Gastrocnemius medialis (tissue), 4 donors: ENCODE data around the gene PPARA. TPM values are rescaled to one million over a fixed set of nuclear protein-coding genes. Genes with fewer than 3 reads are reported as not detected.

ENCODE experiments used
- ATAC-seq, 2 donors: fragments of 150-250 bp; one replicate each; pipeline ENCODE4 v1.9.1; 2016
- DNase-seq, 2 donors: peaks; one replicate each; pipeline ENCODE4 v3.0.0-alpha.2; 2019
- H3K27ac ChIP-seq, 4 donors: fragments of 200-600 bp; sonication (generic); 1 replicate in 1 of 4; 2 replicates in 3 of 4; pipeline ENCODE4 v1.5.1; 2016 to 2018; ENCODE audit warnings: mild to moderate bottlenecking in 2 of 4, moderate library complexity in 1 of 4
- H3K27me3 ChIP-seq, 3 donors: fragments of 200-600 bp; sonication (generic) in 2 of 3; 1 replicate in 1 of 3; 2 replicates in 2 of 3; pipeline versions ENCODE4 v1.5.1 to v1.6.0; 2016 to 2019; ENCODE audit warnings: mild to moderate bottlenecking in 1 of 3, moderate library complexity in 1 of 3
- H3K36me3 ChIP-seq, 2 donors: fragments of 200-600 bp; sonication (generic) in 1 of 2; one replicate each; pipeline ENCODE4 v1.5.1; 2017 to 2018
- H3K4me1 ChIP-seq, 2 donors: fragments of 200-600 bp; sonication (generic) in 1 of 2; one replicate each; pipeline ENCODE4 v1.5.1; 2016 to 2017; ENCODE audit warnings: mild to moderate bottlenecking in 2 of 2
- H3K4me3 ChIP-seq, 4 donors: fragments of 200-600 bp; sonication (generic) in 3 of 4; 1 replicate in 1 of 4; 2 replicates in 3 of 4; pipeline ENCODE4 v1.5.1; 2016 to 2019; ENCODE audit warnings: mild to moderate bottlenecking in 2 of 4
- H3K9me3 ChIP-seq, 3 donors: fragments of 200-600 bp; sonication (generic) in 2 of 3; 1 replicate in 1 of 3; 2 replicates in 2 of 3; pipeline ENCODE4 v1.5.1; 2016 to 2019
- POLR2A ChIP-seq, 2 donors: fragments of 450-650 bp; IDR thresholded peaks; one replicate each; pipeline ENCODE4 v1.6.1; 2017; ENCODE audit warnings: antibody characterized with exemption in 2 of 2, mild to moderate bottlenecking in 2 of 2, moderate library complexity in 2 of 2
- in situ Hi-C, 4 donors: fragments of 200-750 bp; cut with MboI; loops; one replicate each; pipeline versions ENCODE4 v1.15.0 to v1.8.0; 2017; ENCODE audit warnings: low sequenced_read_pairs in 4 of 4
- intact Hi-C: fragments of 100-400 bp; cut with DNase I; formaldehyde crosslinking; loops from one replicate; pipeline ENCODE4 v1.15.1; 2023; ENCODE audit warnings: low total_unique reads
- total RNA-seq, 4 donors: library from RNA; depleted of rRNA; stranded (reverse); fragments of >200 nt; gene quantifications; one replicate each; pipeline versions ENCODE4 v1.1.0 to v1.2.3, GENCODE V29; 2016
- TF ChIP-seq, protein P1 (sequence below), 5 experiments: fragments of 450-650 bp in 3 of 5; fragments of 200-600 bp in 2 of 5; sonication (generic) in 2 of 5; IDR thresholded peaks in 4 of 5; conservative IDR thresholded peaks in 1 of 5; 1 replicate in 4 of 5; 2 replicates in 1 of 5; pipeline ENCODE4 v1.5.1; 2016 to 2019; ENCODE audit warnings: antibody characterized with exemption in 5 of 5, mild to moderate bottlenecking in 3 of 5, moderate library complexity in 3 of 5

Gene PPARA
- total RNA-seq, 4 donors from 2014 or later, result 29.6 to 74.8 (median 57.9) TPM

DNA sequence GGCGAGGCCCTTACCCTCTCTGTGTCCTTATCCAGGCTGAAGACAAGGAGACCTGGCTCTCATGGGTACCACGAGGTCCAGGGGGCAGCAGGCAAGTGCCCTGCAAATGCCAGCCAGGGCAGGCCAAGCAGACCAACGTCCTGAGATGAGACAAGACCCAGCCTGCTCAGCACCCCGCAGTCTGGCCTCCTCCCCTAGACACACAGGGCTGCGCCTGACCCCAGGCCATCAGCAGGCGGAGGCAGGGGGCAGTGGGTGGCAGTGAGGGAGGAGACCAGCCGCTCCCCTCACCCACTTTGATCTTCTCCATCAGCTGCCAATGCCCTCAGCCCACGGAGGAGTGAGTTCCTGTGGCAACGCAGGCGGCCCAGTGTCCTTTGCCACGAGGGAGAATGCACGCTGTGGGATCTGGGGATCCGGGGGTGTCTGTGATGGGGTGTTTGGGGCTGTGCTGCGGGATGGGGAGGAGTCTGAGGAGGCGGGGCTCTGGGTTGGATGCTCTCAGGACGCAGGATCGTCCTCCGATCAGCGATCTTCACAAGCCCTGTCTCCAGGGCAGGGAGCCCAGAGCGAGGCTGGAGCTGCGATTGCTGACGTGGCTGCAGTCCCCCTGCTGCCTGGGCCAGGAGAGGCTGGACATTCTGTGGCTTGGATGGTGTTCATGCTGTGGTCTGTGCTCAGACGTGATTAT is 30.5 kb upstream of the PPARA start:
- intact Hi-C loops, result loop anchor here (10.0 kb wide), 1 partner anchor 425 kb away; no protein-coding TSS in a partner anchor
- Histone ChIP-seq H3K4me3 (no peak overlapping the region), H3K27ac (peak overlapping the region in 1 of 4 donors; percentile 27), H3K4me1 (peaks cover 16 to 18% of the 10 kb centered on the region in 2 donors), H3K9me3 (no peaks in the 10 kb centered on the region), H3K27me3 (no peaks in the 10 kb centered on the region), H3K36me3 (no peaks in the 10 kb centered on the region)
- in situ Hi-C loops, result loop anchor here (5.0 to 10.0 kb wide), 5 partner anchors 103 to 195 kb away; no protein-coding TSS in a partner anchor
- ATAC-seq (no peak), DNase-seq (no peak)
- TF ChIP-seq POLR2A (IDR thresholded peaks at IDR 0.05), result no peak
- TF ChIP-seq, protein P1, sequence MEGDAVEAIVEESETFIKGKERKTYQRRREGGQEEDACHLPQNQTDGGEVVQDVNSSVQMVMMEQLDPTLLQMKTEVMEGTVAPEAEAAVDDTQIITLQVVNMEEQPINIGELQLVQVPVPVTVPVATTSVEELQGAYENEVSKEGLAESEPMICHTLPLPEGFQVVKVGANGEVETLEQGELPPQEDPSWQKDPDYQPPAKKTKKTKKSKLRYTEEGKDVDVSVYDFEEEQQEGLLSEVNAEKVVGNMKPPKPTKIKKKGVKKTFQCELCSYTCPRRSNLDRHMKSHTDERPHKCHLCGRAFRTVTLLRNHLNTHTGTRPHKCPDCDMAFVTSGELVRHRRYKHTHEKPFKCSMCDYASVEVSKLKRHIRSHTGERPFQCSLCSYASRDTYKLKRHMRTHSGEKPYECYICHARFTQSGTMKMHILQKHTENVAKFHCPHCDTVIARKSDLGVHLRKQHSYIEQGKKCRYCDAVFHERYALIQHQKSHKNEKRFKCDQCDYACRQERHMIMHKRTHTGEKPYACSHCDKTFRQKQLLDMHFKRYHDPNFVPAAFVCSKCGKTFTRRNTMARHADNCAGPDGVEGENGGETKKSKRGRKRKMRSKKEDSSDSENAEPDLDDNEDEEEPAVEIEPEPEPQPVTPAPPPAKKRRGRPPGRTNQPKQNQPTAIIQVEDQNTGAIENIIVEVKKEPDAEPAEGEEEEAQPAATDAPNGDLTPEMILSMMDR (IDR thresholded peaks at IDR 0.05 in 4 of 5, conservative IDR thresholded peaks at IDR 0.05 in 1 of 5), result no peak

DNA sequence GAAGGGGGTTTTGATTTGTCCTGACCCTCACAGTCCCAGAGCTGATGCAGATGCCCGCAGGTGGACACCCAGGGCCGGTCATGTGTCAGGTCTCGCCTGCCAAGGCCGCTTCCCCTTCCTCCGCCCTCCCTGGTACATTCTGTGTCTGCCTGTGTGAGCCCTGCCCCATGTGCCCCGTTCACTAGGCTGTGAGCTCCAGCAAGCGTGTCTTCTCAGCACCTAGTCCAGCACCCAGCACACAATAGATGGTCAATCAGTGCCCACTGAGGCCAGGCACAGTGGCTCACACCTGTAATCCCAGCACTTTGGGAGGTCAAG is 29.9 kb upstream of the PPARA start:
- no peak overlapping the region for H3K27ac ChIP-seq
- no peak for TF ChIP-seq POLR2A (IDR thresholded peaks at IDR 0.05)
- TF ChIP-seq, protein P1 (IDR thresholded peaks at IDR 0.05 in 4 of 5, conservative IDR thresholded peaks at IDR 0.05 in 1 of 5), result no peak
- H3K4me3 ChIP-seq, result no peak overlapping the region
- no peaks in the 10 kb centered on the region for H3K9me3 ChIP-seq
- intact Hi-C loops (loop anchor here (10.0 kb wide), 1 partner anchor 424 kb away; no protein-coding TSS in a partner anchor), in situ Hi-C loops (loop anchor here (5.0 to 10.0 kb wide), 2 partner anchors 192 to 194 kb away; no protein-coding TSS in a partner anchor)
- ATAC-seq, result no peak
- H3K4me1 ChIP-seq, result peaks cover 13% of the 10 kb centered on the region in 2 donors
- no peaks in the 10 kb centered on the region for H3K27me3 ChIP-seq
- H3K36me3 ChIP-seq, result no peaks in the 10 kb centered on the region
- no peak for DNase-seq

DNA sequence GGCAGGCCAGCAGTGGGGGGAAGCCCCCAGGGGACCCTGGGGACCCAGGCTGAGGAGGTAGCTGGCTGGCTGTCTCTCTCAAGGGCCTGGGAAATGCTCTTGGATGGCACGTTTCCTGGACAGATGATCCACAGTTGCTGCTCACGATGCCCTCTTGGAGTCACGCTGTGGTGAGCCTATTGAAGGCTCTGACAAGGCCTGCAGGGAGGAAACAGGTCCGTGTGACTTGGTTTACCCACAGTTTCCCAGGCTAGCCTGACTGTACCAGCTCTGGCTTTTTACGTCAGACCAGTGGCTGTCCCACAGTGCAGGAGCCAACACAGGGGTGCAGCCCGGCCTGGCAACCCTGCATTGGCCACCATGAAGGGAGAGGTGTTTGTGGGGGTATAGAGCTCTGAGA is 29.2 kb upstream of the PPARA start:
- ATAC-seq, result no peak
- H3K27ac ChIP-seq, result no peak overlapping the region

DNA sequence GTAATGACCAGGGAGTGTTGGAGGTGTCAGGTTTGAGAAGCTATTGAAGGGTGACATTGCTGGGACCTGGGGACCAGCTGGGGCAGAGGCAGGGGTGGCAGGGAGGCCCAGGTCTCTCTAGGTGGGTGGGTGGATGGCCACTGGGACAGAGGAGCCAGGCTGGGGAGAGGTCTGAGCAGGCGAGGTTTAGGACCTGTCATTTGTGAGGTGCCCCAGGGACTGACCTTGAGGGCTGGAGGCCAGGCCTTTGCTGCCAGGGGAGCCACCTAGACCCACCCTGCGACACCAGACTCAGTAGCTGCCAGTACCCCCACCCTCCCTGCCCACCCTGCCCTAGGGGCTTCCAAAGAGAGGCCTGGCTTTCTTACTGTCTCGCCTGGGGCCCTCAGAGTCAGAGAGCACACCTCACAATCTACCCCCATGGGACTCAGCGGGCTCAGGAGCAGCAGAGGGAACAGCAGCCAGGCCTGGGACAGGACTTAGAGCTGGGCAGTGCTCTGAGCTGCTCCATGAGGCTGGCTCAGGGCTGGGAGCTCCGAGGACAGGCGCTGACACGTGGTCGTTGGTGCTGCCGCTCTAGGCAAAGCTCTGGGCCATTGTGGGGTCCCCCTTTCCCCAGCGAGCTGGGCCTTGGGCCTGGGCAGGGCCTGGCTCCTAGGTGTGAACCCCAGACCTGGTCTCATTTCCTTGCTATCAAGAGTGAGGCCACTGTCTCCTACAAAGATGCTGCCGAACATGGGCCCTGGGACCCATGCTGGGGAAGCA is 28.6 kb upstream of the PPARA start:
- H3K9me3 ChIP-seq, result no peaks in the 10 kb centered on the region
- no peaks in the 10 kb centered on the region for H3K36me3 ChIP-seq
- in situ Hi-C loops, result loop anchor here (5.0 to 10.0 kb wide), 2 partner anchors 191 to 193 kb away; no protein-coding TSS in a partner anchor
- no peak for TF ChIP-seq POLR2A (IDR thresholded peaks at IDR 0.05)
- TF ChIP-seq, protein P1 (IDR thresholded peaks at IDR 0.05 in 4 of 5, conservative IDR thresholded peaks at IDR 0.05 in 1 of 5), result no peak
- no peak for DNase-seq
- intact Hi-C loops, result loop anchor here (1.0 to 10.0 kb wide), 3 partner anchors 175 to 423 kb away; partner anchors contain the start of gene GTSE1
- no peak overlapping the region for H3K4me3 ChIP-seq
- peaks cover 4% of the 10 kb centered on the region in 2 donors for H3K4me1 ChIP-seq
- H3K27me3 ChIP-seq, result no peaks in the 10 kb centered on the region
- no peak for ATAC-seq
- no peak overlapping the region for H3K27ac ChIP-seq

More for the DNA sequence above, 29.2 kb upstream of the PPARA start:
- no peak for TF ChIP-seq POLR2A (IDR thresholded peaks at IDR 0.05)
- TF ChIP-seq, protein P1 (IDR thresholded peaks at IDR 0.05 in 4 of 5, conservative IDR thresholded peaks at IDR 0.05 in 1 of 5), result no peak
- H3K27me3 ChIP-seq, result no peaks in the 10 kb centered on the region
- no peaks in the 10 kb centered on the region for H3K9me3 ChIP-seq
- DNase-seq, result no peak
- no peak overlapping the region for H3K4me3 ChIP-seq
- in situ Hi-C loops (loop anchor here (5.0 to 10.0 kb wide), 2 partner anchors 191 to 194 kb away; no protein-coding TSS in a partner anchor), intact Hi-C loops (loop anchor here (10.0 kb wide), 1 partner anchor 424 kb away; no protein-coding TSS in a partner anchor)
- H3K4me1 ChIP-seq, result peaks cover 6% of the 10 kb centered on the region in 2 donors
- H3K36me3 ChIP-seq, result no peaks in the 10 kb centered on the region
